ENCODE results near the gene FIBCD1. TPM values are rescaled to one million over a fixed set of nuclear protein-coding genes. Genes with fewer than 3 reads are reported as not detected.

Gene FIBCD1
- polyA plus RNA-seq, 5 donors: 0.61 to 2.2 (median 1.6) TPM

- DNase-seq: no peak
Observed at GRCh38 chr9:130937146-130938076, 1.6 kb downstream of the FIBCD1 start.

DNA sequence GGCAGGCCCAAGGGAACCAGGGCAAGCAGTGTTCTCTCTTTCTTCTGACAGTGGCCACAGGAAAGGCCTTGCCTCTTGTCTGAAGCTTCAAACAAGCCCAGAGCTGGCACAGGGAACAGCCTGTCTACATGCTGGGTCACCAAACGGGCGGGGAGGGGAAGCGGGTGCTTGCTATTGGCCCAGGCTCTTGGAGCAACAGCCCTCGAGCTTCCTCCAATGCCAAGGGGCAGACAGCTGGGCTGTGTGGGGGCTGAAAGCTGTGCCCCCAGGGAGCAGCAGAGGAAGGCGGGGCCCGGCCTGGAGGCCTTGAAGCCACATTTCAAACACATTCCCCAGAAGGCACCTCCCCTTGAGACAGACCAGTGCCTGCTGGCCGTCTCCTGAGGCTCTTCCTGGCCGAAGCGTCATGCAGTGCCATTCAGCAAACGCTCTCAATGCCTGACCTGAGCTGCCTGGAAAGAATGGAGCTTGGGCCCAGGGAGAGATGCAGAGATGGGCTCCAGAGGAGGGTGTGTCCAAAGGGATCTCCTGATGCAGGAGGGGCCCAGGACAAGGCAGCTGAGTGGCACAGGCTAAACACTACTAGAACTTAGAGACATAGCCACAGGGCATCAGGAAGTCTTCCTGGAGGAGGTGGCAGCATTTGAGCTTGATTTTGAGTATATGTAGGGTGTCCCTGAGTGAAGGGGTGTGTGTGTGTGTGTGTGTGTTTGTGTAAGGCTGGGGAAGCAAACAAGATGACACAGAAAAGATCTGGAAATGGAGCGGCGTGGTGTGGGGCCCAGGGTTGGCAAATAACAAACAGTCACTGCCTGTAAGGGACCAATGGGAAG is 2.5 kb downstream of the FIBCD1 start:
- no peak for DNase-seq

DNA sequence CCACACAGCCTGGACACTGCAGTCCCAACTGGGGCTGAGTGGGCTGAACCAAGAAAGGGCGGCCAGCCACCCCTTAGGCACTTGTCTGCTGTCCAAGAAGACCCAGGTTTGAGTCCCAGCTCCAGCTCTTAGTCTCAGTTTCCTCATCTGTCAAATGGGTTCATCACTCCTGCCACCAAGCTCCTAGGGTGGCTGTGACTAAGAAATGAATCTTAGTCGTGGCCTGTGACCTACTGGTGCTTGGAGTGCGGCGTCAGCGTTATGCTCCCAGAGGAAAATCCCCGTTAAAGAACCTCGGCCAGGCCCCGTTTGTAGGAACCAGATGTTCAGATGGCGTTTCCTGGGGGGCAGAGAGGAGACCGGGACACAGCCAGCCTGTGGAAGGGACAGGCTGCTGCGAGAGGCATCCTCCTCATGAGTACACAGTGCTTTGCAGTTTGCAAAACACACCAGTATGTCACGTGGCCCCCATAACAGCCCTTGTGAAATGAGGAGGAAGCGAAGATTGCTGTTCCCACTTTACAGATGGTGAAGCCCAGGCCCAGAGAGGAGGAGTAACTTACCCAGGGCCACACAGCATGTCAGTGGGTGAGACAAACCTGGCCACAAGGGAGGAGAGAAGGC is 3.3 kb downstream of the FIBCD1 start:
- DNase-seq: no peak

GRCh38 chr9:130934702-130935647 is 4.1 kb downstream of the FIBCD1 start:
- DNase-seq: no peak

GRCh38 chr9:130934246-130934645 is 4.8 kb downstream of the FIBCD1 start:
- no peak for DNase-seq

DNA sequence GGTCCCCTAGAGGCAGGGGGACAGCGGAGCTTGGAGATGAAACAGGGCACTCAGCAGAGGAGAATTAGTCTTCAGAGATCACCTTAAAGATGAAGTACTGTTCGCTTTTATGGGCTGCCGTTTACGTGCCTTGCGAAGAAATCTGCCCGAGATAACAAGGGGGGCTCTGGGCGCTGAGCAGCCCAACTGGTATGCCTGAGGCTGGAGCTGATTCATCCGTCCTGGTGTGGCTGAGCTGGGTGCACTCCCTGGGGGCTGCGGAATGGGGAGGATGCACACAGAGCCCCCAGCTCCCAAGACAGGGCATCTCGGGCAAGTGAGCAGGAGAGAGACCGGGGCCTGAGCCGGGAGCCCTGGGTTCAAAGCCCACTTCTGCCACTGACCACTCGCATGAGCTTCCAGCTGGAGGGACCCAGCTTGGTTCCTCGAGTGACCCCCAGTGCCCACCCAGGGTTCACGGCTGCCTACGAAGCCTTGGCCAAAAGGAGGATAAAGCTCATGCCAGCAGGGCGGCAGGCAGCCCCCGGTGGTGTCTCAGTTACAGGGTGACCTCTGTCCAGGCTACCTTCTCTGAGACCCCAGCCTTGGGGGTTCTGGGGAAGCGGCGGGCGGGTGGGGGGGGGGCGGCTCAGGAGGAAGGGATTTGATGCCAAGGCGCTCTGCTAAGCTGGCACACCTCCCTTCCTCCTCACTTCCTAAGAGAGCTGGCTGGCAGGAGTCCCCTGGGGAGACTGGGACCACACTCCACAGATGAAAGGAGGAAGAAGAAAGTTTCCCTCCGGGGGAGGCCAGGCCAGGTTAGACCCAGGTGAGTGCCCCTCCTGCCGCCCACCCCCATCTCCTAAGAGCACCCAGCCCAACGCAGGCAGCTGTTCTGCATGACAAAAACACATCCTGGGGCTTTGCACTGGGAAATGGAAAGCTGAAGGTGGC is 5.7 kb downstream of the FIBCD1 start:
- DNase-seq: no peak

DNA sequence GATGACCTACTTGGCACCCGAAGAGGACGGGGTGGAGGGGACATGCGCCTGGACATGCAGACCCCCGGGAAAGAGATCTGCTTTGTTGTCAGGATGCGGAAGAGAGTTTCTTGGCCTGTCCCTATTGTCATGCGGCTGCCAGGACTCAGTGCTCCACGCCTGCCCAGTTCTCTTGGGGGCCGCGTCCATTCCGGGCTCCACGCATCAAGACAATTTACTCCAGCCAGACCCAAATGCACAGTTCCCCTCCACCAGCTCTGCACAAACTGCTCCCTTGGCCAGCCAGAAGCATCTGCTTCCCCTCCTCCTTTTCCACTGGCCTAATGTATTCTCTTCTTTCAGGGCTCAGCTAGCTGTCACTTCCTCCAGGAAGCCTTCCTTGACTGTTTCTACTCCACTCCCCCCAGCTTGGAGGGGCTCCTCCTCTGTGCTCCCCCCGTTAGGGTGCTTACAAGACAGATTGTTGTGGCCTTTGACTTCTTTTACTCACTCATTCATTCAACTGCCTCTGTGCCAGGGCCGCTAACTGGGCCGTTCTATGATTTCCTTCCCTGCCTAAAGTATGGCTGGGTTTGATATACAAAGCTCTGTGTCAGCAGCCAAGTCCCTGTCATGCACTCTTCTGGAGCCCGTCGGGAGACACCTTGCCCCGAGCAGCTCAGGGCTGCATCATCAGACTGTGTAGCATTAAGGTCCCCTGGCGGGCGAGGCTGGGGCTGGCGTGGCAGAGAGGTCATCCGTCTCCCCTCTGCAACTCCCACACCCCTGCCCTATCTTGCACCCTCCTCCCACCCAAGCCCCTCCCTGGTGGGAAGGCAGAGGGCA is 6.6 kb downstream of the FIBCD1 start:
- DNase-seq: peak; percentile 83

DNA sequence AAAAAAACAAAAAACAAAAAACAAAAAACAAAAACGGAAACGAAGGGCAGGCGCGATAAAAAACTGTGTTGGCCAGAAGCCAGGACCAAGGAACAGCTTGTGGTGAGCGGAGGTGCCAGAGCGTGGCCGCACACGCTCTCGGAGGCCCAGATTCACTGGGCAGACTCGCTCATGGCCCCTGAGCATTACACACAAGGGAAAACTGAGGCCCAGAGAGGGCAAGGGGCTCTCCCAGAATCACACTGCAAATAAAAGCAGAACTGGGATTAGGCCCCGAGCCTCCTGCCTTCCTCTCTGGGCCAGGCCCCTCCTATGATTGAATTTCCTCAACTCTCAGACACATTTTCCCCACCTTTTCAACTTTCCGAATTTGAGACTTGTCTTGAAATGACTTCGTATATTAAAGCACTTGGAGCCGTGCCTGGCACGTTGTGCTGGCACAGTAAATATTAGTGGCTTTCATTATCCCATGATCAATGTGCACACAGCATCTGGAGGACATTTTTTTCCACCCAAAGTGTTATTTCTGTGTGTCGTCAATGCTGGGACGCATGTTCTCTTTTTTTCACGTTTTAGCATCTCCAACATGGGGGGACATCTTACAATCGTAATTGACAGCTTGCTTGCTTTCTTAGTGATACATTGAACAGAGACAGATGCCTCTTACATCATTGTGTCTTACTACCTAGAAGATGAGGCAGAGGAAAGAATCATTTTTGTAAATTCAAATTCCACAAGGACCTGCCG is 7.4 kb downstream of the FIBCD1 start:
- no peak for DNase-seq

DNA sequence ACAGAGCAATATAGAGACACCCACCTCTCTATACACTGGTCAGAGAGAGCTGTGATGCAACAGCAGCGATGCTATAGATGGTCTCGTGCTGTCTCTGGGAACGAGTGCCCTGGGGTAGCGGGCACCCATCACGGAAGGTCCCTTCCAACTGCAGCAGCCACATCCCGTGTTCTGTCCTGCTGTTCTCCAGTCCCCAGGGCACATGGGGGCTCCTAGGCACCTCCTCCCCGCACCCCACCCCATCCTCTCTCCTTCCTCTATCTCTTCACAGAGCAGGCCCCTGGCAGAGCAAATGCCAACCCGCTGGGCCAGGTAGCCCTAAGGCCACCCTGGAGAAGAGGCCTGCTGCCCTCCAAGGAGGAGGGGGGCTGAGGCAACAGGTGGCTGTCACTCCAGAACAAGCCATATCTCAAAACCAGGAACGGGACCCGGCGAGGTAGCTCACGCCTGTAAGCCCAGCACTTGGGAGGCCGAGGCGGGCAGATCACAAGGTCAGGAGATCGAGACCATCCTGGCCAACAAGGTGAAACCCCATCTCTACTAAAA is 8.2 kb downstream of the FIBCD1 start:
- no peak for DNase-seq

GRCh38 chr9:130930132-130930803 is 8.8 kb downstream of the FIBCD1 start:
- no peak for DNase-seq

DNA sequence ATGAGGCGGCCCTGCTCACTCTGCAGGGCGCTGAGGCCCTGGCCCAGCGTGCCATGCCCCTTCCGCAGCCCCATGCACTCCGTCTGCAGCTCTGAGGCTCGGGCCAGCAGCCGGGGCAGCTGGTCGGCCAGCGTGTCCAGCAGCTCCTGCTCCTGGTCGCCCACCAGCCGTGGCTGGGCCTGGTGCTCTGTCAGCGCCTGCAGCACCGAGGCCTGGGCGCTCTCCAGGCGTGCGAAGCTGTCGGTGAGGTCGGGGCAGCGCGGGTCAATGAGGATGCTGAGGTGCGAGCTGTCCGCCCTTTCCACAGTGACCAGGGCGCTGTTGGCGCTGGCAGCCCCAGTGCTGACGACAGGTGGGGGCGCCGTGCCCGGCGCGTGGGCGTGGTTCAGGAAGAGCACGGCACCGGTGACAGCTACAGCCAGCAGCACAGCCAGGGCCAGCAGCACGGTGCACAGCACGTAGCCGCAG is 9.4 kb downstream of the FIBCD1 start:
- DNase-seq: no peak

DNA sequence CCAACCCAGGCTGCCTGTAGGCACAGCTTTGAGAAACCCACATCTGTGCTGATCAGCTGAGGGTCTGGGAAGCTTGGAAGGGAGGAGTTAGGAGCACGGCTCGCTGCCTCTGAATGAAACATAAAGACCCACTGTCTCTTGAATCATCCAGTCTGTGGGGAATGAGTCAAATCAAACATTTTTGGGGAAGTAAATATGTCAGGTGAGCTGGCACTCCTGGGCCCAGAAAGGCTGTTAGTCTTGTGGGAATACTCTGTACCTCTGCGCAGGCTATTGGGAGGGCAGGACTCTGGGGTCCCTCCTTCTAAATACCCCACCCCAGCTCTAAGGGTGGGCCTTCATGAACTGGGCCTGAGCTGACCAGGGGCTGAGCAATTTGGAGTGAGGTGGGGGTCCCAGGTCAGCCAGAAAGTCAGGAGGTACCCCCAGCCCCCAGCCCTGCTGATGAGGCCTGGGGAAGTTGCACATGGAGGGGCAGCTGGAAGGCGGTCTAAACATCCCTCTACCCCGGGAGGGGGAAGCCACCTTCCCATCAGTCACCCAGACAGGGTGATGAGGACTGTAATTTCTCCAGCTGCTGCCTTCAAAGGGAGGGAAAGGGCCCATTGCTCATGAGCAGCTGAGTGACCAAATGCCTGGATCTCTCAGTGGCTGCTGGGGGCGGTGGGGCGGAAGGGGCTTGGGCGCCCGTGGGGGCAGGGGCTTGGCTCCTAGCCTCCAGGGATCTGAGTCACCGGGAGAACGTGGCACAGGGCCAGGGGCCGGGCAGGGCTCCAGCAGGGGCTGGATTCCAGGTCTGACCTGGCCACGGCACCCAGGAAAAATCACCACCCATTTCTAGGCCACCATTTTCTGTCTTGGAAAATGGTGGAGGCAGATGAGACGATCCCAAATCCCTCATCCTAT is 10.8 kb downstream of the FIBCD1 start:
- DNase-seq: no peak

DNA sequence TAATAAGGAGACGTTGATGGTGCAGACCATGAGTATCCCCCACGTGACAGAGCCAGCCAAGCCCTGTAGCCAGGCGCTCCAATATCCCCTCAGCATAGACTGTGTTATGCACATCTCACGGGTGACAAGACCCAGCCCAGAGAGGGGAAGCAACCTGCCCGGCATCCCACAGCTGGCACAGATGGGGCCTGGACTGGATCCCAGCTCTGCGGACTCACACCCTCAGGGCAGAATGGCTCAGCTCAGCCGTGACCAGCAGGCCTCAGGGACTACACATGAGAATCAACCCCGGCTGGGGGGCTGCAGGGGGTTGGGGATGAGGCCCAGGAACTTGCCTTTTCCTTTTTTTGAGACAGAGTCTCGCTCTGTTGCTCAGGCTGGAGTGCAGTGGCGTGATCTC is 11.7 kb downstream of the FIBCD1 start:
- no peak for DNase-seq

DNA sequence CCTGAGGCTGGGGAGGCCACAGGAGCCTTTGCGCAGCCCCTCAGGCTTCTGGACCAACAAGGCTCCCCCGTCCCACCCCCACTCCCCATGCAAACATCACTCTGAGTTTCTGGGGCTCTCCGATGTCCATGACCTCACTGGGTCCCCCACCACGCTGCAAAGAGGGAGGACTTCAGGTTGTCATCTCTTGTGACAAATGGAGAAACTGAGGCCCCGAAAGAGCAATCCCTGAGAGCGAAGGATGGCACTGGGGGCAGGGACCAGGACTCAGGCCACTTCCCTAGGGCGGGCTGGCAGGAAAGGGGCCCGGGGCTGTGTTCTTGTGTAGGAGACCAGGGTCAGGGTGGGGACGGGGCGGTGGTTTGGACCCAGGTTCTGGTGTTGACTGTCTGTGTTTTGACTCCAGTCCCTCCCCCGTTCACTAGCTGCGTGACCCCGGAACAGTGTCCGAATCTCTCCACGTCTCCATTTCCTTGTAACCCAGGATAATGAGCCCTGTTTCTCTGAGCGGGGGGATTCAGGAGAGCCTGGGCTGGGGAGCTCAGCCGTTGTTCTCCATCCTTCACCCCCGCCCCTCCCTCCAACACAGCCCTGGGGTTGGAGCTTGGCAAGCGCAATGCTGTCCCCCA is 13.9 kb downstream of the FIBCD1 start:
- no peak for DNase-seq

- no peak for DNase-seq
Observed at GRCh38 chr9:130924448-130924788, 14.6 kb downstream of the FIBCD1 start.

All from right lung (tissue), 5 donors.